Endometrial microvascular endothelial cells (primary cell): ENCODE measurements around the gene KRT80. TPM values are rescaled to one million over a fixed set of nuclear protein-coding genes. Genes with fewer than 3 reads are reported as not detected.

Experiments used
- in situ Hi-C: cut with HindIII; loops from 2 replicates; pipeline ENCODE4 v1.10.0; 2017; ENCODE audit warnings: low sequenced_read_pairs, low pct_unique_long_range_greater_than_20kb; ENCODE audit errors: inconsistent ontology term
- total RNA-seq: library from RNA; depleted of rRNA; stranded (reverse); fragments of >200 nt; gene quantifications from one replicate; pipeline ENCODE4 v1.2.3, GENCODE V29; 2015; ENCODE audit errors: inconsistent ontology term

KRT80 gene
- total RNA-seq, 1 donor from 2014 or later = 6.2 TPM

DNA sequence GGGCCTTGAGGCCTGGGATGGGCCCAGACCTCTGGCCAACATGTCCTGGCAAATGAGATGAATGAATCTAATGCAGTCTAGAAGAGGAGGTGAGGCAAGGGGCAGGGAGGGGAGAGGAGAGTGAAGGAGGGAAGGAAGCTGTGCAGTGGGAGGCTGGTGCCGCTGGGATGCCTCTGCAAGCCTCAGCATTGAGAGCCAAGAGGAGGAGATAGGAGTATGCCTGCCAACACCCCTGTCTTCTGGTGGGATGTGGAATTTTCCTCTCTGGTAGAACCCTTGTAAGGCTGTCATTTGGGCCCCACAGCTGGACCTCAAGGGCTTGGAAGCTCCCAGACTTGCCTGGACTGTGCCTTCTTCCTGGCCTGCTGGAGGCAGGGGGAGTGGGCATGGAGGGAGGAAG lies 21.9 kb downstream of the KRT80 start:
- in situ Hi-C loops = no loop called here

DNA sequence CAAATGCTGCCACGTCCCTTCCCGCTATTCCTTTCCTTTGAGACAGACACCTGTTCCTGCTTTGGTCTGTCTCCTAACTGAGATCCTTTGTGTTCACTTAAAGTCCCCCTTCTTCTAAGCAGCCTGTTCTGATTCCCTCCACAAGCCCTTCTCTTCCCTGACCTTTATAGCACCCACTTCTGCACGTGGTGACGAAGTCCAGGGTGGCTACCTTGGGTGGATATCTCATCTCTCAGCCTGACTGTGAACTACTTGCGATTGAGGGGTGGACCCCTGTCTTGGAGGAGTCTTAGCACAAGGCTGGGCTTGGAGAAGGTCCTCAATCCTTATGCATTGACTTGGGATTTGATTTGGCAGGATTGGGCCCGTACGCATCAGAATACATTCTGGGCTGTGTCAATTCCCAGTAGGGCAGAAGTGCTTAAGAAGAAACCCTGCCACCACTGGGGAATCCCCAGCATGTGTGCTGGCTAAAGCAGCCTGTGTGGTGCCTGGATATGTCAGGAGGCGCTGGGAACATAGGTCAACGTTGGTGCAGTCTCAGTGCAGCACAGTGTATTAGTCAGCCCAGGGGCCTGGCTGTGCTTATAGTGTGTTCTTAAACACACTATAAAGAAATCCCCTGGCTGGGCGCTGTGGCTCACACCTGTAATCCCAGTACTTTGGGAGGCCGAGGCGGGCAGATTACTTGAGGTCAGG lies 23.6 kb downstream of the KRT80 start:
- in situ Hi-C loops = no loop called here

DNA sequence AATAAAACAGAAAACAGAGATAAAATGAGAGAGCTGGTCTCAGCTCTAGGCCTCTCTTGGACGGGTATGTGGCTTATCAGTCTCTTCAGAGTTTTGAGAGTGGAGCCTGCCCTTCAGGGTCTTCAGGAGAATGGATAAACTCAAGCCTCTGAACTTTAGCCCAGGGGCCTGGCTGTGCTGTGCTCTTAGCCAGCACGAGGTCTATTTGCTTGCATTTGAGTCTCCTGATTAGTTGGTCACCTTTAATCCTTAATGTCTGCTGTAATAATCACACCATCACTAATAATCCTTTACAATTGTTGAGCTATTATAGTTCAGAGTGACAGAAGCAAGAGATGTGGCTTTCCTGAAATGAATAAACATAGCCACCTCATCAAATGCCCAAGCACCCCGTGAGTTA lies 24.3 kb downstream of the KRT80 start:
- in situ Hi-C loops = no loop called here

DNA sequence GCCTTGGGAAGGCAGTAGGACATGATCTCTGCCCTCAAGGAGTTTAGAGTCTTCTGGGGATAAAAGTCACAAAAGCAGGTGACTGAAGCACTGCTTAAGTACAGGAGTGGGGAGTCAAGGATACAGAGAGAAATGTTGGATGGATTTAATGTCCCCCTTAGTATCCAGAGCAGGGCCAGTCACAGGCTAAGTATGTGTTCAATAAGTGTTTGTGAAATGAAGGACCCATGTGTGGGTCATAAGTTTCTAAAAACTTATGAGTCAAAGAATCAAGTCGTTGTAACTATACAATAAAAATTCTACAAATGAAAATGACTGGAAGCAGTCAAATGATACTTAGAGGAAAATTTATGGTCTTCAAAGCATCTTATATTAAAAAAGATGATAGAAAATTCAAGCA lies 25.1 kb downstream of the KRT80 start:
- in situ Hi-C loops = no loop called here

DNA sequence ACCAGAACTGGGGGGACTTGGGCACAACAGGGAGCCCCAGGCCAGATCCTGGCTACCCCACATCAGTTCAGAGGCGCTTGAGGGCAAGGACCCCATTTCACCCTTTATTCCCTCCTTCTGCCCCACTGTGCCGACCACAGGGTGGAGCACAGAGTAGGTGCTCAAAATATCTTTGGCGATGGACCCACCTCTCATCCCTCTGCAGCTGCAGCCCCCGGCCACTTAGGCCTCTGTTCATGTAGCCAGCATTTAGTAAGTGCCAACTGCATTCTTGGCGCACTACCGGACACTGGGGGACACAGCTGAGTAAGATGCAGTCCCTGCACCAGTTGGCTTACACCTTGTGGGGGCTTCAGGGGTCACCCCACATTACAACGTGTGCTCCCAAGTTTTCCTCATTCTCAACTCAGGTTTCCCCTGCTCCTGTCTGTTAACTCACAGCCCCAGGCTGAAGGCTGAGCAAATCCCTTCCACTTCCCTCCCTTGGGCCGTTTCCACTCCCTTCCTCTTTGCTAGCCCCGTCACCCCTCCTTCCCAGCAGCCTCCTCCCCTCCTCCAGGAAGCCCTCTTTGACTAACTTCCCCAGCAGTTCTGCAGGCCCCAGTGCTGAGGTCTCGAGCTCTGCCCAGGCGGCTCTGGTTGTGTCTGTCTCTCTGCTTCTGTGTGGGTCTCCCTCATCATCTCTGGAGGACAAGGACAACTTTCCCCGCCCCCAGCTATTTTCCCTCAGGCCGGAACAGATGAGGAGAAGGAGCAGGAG lies 26.5 kb downstream of the KRT80 start:
- in situ Hi-C loops = no loop called here

DNA sequence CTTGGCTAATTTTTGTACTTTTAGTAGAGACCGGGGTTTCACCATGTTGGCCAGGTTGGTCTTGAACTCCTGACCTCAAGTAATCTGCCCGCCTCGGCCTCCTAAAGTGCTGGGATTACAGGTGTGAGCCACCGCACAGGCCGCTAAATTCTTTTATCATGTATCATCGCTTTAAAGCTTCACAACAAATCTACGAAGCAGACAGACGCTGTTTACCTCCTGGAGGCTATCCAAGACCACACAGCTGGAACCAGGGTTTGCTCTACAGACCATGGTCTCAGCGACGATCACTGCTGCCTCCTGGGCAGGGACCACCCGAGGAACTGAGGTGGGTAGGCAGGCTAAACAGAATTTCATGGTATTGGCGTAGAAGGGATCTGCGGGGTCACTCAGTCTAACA lies 27.2 kb downstream of the KRT80 start:
- in situ Hi-C loops = no loop called here

DNA sequence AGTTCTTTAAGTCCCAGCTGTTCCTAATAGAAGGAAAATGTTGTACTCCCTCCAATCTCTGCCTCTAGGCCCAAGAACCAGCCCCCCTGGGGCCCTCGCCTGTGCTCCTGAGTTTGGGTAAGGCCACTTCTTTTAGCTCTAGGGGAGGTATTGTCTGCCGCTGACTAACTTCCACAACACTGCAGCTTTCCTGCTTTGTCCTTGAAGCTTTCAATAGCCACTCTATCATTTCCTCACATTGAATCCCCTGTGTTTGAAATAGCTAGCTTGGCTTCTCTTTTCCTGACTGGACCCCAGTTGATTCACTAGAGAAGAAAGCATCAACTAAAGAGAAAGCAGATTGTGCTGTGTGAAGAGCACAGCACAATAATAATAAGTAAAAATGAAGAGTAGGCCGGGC lies 28.8 kb downstream of the KRT80 start:
- in situ Hi-C loops = no loop called here

DNA sequence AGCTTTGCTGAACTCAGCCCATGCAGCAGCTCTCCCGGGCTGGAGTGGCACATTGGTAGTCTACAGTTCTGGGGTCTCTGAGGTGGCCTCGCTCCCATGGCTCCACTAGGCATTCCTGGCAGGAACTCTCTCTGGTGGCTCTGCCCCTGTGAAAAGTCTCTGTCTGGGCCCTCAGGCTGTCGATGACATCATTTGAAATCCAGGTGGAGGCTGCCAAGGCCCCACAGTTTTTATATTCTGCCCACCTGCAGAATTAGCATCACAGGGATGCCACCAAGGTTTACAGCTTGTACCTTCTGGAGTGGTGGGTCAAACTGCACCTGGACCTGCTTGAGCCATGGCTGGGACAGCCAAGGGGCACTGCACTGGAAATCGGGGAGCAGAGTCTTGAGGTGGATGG lies 31.6 kb downstream of the KRT80 start:
- in situ Hi-C loops = no loop called here

DNA sequence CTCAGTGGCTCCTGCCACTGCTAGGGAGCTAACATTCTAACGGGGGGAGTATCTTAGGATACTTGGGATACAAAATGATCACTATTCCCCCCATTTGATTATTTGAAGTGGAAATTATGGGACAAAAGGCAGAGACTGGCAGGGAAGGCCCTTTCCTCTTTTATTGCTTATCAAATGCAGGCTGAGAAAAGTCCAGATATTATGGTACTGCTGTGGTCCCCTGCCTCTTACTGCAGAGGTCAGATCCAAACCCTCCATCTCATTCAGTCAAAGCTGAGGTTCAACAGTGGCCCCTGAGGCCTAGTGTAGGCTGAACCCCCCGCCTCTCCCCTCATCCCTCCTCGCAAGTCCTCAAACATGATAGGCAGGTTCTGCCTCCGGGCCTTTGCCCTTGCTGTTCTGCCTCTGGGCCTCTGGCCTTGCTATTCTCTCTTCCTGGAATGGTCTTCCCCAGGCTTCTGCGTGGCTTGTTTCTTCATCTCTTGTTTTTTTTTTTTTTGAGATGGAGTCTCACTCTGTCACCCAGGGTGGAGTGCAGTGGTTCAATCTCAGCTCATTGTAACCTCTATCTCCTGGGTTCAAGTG lies 34.2 kb downstream of the KRT80 start:
- in situ Hi-C loops = no loop called here

DNA sequence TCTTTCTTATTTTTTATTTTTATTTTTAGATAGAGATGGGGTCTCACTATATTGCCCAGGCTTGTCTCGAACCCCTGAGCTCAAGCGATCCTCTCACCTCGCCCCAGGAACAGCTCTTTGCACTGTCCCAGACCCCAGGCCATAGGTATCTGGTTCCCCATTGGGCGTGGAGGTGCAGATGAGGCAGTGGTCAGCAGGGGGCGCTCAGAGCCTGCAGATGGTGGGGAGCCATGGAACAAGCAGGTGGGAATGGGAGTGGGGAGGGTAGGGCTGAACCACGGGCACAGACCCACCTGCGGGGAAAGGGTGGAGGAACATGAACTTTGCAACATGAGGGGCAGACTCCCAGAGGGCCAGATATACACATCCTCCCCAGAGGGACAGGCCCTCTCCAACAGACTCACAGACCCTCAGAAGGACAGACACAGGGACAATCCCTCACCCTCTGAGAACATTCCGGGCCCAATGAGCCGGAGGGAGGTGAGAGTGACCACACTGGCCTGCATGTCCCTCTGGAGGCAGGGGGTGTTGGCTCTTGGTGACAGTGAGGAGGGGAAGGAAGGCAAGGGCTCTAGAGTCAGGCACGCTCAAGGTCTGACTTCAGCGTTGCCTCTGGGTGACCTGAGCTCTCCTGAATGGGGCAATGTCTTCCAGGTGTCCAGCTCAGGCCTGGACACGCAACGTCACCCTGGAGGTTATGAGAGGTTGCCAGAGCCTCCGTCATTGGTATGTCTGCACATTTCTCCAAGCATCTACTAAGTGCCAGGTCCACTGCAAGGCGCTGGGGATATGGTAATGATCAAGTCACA lies 34.9 kb downstream of the KRT80 start:
- in situ Hi-C loops = no loop called here

DNA sequence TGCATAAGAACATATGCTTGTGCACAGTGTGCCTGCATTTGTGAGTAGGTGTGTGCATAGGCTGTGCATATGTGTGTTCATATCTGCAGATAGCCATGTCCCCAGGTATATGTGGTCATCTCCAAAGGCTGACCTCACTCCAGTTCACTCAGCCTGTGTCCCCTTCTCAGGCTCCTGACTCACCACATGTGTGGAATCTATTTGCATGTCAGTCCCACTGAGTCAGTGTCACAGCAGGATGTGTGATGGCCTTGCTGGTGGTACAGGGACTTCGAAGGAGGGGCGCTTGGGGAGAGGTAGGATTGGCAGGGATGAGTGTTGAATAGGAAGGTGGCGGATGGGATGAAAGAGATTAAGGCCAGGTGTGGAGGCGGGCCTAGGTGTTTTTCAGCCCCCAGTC lies 35.5 kb downstream of the KRT80 start:
- in situ Hi-C loops = no loop called here

DNA sequence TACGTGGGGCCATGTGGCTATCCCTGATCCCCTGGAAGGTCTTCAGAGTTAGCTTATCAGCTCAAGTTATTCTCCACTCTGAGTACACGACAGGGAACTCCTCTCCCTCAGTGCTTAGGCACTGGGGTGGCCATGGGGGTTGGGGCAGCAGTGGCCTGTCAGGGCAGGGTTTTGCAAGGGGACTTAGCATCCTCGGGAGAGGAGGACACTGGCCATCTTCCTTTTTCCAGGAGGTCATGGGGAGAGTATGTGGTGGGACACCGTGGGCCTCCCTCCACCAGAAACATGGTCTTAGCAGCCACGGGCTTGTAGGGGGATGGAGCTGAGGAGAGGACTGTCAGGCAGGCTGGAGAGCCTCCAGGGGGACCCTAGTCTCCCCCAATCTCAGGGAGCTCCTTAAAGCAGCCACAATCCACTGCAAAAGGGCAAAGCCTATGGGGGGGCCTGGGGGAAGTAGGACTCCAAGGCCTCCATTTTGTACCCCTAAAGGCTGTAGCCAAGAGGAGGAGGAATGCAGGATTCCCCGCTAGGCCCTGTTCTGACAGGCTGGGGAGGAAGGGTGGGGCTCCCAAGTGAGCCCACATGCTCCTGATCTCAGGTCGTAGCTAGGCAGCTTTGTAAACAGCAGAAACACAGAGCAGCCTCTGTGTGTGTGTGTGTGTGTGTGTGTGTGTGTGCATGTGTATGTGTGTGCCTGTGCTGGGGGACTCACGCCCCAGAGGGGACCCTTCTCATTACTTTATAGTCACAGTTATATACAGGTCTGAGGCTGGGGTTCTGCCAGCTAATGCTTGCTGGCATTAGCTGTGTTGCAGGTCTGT lies 36.6 kb downstream of the KRT80 start:
- in situ Hi-C loops = no loop called here

DNA sequence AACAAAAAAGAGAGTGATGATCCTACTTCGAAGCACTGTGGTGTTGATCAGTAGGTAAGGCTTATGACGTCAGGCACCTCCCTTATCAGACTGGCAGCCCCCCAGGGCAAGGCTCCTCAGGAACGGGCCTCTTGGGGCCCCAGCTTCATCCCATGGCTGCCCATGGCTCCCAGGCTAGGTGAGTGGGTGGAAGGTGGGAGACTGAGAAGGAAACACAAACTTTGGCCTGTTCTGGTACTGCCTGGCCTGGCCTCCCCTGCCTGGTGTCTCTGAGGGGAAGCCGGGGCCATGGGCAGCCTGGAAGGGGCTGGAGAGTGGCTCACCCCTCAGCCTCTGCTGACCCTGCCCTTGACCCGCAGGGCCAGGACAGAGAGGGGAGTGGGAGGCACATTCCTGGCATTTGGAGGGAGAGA lies 38.9 kb downstream of the KRT80 start:
- in situ Hi-C loops = no loop called here

DNA sequence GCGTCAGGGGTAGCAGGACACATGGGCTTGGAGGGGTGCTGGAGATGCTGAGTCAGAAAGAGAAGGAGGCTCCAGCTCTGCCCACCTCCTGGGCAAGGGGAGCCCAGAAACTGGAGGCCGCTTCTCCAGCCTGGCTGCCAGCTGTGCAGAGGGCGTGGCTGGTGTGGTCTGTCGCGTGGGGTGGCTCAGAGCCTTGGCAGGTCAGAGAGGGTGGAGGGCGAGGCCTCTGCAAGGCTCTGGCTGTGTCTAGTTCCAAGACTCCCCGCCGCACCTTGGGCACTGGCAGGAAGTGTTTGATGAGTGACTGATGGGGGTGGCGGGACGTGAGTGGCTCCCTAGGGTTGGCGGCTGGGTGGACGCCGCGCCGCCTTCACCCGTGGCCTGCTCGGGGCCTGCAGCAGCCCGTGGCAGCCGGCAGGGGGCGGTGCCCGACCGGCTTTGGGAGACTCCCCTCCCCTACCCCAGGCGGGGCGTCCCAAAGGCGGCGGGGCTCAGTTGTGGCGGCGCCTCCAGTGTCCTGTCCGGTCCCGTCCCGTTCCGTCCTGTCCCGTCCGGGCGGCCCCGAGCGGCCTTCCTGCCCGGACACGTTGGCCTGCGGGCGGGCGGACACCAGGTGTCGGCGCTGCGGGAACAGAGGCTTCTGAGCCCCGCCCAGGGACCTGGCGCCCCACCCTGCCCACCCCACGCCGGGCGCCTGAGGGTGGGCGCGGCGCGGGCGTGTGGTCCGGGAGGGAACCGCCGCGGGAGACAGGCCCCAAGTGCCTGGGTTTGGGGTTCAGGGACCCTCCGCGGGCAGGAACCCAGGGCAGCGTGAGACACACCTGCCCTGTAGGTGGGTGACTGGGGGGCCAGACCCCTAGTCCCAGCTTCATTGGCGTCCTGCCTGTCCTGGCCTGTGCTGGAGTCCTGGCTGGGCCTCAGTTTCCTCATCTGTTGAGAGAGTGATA lies 39.7 kb downstream of the KRT80 start:
- in situ Hi-C loops = no loop called here

DNA sequence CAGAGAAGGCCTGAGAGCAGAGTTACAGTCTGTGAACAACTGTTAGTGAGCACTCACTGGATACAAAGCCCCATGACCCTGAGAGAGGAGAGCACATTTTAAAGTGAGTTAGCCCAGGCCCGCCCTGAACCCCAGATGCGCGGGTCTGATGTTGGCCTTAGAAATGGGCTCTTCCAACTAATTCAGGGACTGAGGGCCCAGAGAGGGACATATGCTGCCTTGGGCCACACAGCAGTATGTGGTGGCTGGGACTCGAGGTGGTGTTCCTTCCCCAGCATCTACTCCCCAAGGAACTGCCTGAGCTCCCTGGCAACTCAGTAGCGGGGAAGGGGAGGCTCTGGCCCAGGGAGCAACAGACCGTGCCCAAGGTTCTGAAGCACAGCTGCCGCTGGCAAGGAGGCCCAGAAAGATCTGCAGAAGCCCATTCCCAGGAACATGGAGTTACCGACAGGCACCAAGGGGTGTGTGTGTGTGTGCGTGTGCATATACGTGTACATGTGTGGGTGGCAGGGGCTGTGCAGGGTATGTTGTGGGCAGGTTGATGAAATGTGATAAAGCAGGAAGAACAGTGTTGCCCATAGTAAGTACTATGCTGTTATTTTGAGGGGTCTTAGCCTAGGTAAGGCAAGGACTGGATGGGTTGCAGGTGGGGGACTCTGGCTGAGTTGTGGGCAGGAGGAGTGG lies 40.5 kb downstream of the KRT80 start:
- in situ Hi-C loops = no loop called here

DNA sequence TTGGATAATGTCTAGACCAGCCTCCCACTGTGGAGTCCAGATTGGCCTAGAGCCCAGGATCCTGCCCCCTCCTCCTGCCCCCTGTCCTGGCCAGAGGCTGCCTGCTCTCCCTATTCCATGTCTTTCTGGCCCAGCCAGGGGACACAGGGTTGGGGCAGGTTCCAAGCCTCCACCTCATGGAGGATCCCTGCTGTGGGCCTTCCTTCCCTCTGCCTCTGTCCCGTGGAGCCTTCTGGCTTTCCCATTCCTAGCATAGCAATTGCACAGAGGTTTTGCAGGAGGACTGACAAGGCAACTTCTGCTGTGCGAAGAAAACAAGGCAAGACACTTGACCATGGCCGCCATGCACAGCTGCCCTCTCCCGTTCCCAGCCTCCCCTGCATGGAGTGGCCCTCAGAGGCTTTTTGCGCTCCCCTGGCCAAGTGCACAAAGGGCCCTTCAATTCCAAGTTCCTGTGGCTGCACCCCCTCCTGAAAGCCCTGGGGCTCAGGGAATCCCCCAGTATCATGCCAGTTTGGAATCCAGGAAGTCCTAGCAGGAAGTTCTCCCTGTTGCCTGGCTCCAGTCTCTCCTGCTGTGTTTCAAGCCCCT lies 42.1 kb downstream of the KRT80 start:
- in situ Hi-C loops = no loop called here

DNA sequence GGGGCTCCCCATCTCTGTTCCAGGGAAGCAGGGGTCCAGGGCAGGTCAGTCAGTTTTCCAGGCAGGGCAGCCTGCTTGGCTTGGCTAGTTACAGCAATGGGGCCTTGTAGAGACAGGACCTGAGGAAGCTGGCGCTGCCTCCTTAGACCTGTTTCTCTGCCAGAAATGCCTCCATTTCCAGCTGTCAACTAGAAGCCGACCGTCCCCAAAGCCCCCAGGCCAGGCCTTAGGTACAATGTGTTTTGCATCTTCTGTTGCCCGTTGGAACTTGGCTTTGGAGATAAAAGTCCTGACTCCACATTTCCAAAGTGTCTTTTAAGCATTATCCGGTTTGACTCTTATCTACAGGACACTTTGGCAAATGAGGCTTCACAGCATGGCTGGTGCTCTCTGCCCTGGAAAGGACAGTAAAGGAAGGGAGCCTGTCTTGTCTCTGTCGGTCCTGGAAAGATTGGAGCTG lies 42.6 kb downstream of the KRT80 start:
- in situ Hi-C loops = no loop called here
